Stimulated activated CD4-positive, alpha-beta T cell treated with anti-CD3 and anti-CD28 coated beads, Interleukin-1b, Interleukin-23, amount 100 ng/mL, for 48 hours (primary cell): ENCODE measurements around the gene NT5E.

ENCODE experiments used
- DNase-seq: peaks from one replicate; pipeline ENCODE4 v3.0.0-alpha.2; 2020

NT5E gene

DNA sequence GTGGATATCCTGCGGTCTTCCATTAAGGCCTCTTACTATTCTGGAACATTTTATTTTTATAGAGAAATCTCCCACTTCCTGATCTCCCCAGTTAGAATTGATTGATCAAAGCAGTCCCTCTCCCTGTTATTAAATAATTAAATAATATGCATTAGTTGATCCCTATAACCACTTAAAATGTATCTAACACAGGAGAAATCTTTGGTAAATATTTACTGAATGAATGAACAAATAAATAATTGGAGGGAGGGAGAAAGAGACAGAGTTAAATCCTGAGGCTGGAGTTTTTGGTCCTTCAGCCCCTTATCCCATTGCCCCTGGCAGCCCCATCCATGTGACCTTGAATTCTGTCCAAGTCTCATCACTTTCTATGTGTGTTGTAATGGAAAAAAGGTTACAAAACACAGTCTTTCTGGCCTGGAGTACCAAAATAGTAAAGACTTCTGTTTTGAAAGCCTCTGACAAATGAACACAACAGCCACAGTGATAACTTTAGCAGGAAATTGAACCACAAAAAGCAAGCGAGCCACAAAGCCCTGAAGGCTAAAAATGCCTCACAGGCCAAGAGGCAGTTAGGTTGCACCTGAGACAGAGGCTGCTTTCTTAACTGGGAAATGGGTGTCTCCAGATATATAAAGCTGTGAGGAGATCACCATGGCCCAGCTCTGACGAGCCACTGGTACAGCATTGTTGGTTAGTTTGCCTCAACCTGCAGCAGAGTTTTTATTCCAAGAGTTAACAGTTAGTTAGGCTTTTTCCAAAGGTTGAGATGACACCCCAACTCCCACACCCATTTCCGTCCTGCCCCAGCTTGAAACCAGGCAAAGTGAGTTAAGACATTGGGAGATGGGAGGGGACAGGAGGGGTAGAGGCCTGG, 11.3 kb downstream of the NT5E start:
- peak; percentile 46 for DNase-seq

DNA sequence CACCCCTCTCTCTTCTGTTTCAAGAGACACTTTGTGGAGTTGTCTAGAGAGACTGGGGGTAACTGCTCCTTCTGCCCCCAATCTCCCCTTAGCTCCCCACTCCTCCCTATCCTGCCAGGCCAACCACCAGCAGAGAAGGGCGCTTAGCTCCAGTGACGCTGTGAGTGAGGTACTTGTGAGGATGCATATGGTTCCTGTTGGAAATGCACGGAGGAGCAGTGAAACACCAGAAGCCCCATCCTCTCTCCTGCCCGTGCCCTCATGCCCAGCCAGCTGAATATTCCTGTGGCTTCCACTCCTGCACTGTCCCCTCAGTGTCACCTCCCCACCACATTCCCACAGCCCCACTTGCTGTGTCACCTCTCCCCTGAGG, 11.9 kb downstream of the NT5E start:
- DNase-seq = no peak

DNA sequence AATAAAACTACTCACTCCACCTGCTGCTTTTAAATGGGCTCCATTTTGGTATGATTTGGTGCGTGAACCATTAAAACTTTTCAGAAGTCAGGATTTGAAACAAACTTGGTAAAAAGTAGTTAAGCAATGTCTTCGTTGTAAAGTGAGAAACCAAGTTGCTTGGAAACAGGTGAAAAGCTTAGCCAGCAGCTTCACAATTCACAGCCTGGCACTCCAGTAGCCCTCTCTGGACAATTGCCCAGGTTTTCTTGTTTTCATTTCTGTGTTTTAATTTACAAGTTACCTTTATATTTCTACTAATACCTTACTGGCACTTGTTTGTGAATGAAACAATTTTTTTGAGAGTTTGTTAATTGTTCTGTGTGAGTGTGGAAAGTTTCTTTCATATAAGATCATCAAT, 12.8 kb downstream of the NT5E start:
- DNase-seq = no peak

DNA sequence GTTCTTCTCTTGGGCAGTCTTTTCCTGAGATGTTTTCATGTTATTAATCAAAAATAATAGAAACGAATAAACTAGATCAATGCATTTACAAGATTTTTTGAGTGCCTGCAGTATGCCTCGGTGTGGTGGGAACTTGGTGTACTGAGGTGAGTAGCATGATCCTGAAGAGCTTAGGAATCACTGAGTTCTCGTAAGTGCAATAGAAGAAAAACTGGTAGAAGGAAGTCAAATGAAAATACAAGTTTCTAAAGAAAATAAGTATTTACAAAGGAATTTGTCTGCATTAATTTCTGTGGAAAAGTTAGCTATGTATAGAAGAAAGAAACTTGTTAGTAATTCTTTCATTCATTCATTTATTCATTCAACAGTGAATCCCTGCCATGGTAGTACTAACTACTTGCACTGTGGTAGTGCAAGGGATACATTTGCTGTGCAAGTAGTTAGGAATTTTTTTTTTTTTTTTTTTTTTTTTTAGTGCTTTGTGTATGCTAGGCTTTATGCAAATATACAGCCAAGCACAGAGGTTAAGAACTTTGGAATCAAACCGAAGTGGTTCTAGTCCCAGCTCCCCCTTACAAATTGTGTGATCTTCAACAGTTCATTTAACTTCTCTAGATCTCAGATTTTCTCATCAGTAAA, 13.9 kb downstream of the NT5E start:
- DNase-seq = no peak

DNA sequence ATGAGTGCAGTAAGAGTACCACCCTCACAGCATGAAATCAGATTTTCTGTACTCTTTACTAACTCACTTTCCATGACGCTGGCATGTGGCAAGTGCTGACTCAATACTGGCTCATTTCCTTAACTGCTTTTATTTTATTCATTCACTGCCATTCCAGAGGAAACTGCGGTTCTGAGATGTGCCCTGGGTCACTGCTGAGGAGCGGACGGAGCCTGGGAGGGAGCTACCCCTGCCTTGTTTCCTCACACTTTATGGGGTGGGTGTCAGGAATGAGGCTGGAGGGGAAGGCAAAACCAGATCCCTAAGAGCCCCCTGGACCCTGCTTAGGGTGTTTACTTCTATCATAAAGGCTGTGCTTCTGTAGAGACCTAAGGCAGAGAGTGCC, 14.4 kb downstream of the NT5E start:
- DNase-seq = peak; percentile 61

DNA sequence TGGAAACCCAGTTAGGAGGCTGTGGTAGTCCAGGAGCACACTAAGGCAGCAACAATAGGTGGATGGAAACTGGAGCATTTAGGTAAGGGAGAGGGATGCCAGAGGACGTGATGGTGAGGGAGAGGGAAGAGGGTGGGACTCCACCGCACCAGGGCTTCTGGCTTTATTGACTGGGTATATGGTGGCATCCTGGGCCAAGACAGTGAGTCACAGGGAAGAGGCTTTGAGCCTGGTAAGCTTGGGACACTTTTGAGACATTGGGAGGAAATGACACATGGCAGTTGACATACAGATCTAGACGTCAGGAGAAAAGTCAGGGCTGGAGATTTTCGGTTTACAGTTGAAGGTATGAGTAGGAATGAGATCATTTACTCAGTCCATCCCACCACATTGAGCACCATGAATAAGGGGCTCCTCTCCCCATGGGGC, 14.9 kb downstream of the NT5E start:
- peak; percentile 64 for DNase-seq

DNA sequence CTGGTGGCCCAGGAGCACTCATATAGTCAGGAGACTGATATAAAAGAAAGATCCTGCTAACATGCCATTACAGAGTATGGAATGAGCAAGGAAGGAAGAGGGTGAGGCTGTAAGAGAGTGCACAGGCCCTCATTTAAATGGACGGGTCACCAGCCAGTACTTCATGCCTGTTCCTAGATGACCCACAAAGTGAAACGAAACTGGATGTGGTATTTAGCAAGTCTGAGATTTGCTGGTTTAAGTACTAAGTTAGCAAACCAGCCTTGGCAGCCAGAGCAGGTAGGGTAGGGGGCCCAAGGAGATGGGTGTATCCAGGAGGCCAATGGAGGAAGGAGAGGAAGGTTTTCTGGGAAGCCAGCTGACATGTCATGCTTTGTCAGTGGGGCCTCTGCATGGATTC, 15.9 kb downstream of the NT5E start:
- no peak for DNase-seq

DNA sequence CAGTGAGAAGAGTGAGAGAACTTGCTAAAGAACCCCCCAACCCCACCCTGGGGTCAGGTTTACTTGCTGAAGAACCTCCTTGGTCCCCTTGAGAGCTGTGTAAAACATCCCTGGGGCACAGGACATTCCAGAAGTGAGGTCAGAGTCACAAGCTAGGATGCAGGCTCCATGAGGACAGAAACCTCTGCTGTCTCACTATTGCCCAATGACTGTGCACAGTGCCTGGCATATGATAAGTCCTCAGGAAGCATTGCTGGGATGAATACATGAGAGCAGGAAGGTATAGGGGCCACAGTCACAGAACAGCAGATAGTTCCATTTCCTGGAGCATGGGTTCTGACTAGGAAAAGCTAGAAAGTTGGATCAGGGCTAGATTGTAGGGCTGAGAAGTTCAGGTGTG, 18.4 kb downstream of the NT5E start:
- DNase-seq = no peak

DNA sequence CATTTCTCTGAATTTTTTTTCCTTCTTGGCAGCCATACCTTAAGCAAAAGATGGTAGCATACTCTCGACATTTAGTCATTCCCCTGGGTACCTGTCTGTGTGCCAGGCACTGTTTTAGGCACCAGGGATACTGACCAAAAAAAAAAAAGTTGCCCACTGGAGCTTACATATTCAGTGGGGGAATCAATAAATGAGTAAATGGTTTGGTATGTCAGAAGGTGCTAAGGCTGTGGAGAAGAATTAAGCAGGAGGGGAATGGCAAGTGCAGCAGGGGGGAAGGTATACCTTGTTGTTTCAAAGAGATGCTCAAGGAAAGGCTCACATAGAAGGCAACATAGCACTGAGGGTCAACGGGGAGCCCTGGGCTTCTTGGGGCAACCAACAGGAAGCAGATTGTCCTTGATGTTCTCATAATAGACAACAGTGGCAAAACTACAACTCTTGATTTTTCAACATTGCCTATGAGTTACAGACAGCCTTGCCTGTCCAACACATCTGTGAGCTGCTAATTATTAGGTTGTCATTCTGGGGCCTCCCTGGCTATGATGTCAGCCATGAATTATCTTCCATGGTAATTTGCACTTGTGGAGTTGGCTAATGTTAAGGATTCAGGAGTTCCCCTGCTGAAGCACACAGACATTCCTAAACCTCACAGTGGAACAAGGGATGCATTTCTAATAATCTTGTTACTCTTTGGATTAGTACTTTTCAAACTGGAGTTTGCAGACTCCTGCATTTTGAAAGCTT, 19.6 kb downstream of the NT5E start:
- DNase-seq = no peak

DNA sequence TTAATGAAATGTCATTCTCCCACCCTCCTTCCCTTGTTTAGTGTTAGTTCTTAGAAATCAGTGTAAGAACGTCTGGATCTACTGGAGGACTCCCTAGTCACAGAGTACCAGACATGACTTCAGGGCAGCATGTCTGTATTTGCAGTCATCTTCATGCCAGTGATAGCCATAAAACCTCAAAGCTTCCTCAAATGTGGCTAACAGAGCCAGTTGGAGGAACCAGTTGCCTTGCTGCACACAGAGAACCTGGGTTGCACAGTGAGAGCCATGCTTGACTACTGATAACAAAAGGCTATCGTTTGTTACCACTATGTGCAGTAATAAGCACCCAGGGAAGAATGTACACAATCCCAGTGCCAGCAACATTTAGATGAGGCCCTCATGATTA, 20.1 kb downstream of the NT5E start:
- no peak for DNase-seq

DNA sequence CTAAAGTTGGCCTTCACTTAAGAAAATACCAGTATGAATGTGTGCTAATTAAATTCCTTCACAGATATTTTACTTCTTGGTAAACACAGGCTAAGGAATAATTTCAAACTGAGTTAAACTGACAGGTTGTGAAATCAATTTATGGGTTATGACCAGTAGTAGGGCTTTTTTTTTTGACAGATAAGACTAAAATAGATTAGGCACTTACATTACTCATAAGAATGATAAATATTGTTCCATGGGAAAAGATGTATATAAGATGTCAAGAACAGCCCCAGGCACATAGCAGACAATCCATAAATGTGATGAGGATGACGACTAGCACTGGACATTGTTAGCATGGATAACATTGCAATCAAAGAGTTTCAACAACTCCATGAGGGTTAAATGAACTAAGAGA, 22.9 kb downstream of the NT5E start:
- DNase-seq = no peak

DNA sequence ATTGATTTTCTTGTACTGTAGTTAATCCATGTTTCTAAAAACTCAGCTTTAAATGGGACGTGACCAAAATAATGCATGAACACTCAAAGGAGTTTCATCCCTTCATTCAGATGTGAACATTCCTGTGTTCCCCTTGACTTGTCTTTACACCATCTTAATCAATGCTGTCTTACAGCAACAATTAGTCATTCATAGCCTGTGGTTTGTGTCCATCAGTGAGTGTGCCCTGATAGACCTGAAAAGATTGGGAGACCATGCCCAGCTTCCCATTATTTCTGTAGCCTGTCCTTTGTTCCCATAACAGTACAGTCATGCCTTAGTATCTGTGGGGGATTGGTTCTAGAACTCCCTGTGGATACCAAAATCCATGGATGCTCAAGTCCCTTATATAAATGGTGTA, 23.9 kb downstream of the NT5E start:
- no peak for DNase-seq

DNA sequence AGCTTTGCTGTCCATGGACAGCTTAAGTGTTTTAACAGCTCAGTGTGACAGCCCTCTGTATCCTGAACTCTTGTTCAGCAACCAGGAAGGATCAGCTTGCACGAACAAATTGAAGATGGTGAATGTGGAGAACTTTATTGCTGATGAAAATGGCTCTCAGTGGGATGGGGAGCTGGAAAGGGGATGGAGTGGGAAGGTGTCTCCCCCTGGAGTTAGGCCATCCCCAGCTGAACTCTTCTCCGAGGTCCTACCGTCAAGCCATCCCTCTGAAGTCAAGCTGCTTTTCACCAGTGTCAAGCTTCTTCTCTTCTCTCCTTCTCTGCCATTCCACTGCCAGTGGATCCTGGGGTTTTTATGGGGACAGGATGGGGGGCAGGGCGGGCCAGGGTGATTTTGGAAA, 26.6 kb downstream of the NT5E start:
- DNase-seq = no peak

DNA sequence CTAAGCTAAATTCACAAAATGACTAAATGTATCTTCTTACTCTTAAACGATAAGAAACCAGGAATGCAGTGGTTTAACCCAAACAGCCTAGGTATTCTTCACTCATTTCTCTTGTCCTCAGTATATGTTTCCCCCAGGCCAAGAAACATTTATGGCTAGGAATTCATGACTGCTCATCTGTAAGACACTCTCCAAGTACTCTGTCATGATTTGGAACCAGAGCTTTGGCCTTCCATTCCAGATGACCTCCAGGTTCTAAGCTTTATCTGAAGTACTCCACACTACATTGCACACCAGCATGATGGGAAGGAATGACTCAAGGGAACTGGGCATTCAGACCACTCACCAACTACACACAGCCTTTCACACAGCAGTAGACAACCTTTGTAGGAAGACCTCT, 29.3 kb downstream of the NT5E start:
- DNase-seq = no peak

DNA sequence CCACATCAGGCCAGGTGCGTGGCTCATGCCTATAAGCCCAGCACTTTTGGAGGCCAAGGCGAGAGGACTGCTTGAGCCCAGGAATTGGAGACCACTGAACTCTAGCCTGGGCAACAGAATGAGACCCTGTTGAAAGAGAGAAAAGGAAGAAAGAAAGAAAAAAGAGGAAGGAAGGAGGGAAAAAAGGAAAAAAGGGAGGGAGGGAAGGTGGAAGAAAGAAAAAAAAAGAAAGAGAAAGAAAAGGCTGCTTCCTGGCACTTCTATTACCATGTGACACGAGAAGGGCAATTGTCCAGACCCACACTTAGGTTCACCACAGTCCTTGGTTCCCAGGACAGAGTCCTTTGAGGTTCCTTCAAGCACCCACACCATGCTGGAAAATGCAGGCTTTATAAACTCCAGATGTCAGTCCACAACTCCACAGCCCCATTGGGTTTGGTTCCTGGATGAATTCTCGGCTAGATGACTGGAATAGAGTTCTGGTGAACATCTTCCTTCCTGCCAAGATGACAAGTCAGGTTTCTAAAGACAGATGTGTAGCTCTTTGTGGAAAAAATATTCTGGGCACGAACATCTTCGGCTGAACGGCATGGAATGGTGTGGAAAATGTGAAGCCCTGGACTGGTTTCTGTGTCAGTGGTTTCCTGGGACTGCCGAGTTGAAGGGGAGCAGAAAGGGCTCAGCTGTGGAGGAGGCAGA, 32.5 kb downstream of the NT5E start:
- no peak for DNase-seq

DNA sequence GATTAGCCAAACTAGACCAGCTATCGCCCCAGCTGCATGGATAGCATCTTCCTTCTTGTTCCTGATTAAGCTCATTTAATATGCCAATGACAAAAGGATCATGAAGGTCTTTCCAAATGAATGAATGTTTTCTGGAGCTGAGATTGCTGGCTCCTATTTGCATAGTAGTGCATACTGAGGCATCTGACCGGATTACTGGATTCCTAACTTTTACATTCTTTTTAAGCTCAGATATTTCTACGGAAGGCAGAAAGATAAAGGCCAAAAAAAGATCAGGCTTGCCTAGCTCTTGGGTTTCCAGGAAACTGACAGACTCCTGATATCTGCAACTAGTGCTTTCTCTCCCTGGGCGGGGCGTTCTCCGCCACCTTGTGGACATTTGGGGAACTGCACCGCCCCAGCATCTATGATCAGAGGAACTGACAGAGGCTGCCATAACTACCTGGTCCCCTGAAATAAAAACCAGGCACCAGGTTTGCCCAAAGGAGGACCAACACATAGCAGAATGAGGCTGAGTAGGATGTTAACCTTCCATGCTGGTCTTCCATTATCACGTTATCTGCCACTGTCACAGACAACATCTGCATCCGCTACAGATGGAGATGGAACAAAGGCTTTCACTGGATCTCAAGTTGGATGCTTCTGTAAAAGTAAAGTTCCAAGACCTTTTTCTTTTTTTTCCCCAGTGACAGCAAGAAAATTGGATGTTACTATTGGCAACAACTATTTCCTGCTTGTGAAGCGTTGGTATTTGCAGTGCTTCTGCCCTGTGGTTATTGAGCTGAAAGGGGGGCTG, 33.2 kb downstream of the NT5E start:
- DNase-seq = peak; percentile 79

DNA sequence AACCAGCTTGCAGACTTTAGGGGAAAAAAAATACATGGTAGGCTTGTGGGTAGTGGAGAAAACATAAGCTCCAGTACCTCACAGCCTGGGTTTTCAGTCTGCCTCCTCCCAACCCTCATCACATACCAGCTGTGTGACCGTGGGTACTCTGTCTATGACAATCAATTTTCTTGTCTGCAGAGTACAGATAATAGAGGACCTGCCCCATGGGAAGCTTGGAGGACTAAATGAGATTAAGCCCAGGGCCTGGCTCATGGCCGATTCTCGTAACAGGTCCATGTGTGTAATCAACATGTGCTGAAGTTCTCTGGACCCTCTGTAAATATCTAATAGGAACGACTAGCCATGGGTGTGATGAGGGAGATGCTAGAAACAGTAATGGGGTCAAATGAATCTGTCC, 34.0 kb downstream of the NT5E start:
- DNase-seq = no peak

DNA sequence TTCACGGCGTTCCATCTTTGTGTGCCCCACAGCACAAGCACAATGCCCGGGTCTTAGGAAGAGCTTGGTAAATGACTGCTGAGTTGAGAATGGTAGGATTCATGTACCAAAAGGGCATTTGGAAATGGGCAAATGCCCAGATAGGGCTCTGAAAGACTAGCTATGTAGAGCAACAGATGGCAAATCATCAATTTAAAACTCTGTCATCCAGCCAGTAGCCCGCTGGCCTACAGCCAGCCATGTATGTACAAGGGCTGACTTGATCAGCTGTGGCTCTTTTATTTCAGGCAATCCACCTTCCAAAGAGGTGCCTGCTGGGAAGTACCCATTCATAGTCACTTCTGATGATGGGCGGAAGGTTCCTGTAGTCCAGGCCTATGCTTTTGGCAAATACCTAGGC, 35.1 kb downstream of the NT5E start:
- DNase-seq = no peak

DNA sequence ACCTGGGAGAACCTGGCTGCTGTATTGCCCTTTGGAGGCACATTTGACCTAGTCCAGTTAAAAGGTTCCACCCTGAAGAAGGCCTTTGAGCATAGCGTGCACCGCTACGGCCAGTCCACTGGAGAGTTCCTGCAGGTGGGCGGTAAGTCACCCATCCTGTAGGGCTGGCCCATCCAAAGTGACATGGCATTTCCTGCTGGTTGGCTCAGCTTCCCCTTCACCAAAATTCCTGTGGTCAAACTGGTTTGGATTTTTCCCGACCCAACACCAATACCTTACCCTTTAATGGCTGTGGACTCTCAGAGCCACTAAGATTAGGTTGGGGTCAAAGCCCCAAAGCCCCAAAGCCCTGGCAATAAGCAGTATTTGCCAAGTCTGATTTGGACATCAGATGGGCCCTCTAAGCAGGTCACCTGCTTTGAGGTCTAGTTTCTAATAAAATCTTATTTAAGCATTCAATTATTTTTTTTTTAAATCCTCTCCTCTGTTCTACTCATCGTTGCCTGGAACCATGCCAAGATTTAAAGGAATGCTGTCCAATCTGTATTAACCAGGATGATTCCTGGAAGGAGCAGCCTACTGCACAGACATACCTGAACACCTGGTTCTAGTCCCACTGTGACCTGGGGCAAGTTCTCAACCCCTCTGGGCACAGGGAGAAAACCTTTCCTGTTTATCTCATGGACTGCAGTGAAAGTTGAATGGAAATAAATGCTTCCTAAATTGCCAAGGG, 40.8 kb downstream of the NT5E start:
- DNase-seq = no peak

DNA sequence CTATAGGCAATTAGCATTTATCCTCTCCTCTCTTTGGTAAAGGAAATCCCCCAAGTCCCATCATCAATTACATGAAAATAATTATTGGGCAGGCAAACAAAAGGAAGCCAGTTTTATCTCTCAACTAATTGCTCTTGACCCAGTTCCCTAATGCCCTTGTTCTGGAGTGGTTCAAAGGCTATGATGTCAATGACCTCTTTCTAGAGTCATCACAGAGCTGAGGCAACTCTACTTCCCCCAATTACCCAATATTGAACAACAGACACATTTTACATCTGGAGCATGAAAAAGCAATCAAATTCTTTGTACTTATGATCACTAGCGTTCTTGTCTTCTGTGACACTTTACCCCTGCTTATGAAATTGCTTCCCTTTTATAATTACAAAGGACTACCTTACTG, 43.5 kb downstream of the NT5E start:
- no peak for DNase-seq
